ENCODE data around the gene LGR4.
A peak's percentile ranks its signal among the peaks of the same experiment; 100 is the strongest.

Gene LGR4

GRCh38 chr11:27506200-27507182 lies 33.9 kb upstream of the LGR4 start, which contains the start of gene LIN7C:
LIN7C (minus strand) TSS chr11:27506769; CDS start chr11:27506752, 17 bp downstream.
- Histone ChIP-seq H3K27ac (peak within 1 kb of the TSS; percentile 93 to 95), H3K27me3 (no peaks in the 10 kb centered on the region), H3K4me3 (peak within 1 kb of the TSS; percentile 74 to 86), H3K9me3 (no peaks in the 10 kb centered on the region), H3K4me1 (peaks cover 0 to 49% (median 30%) of the 10 kb centered on the region in 4 donors), H3K36me3 (peaks cover 0 to 2% (median under 1%) of the 10 kb centered on the region in 3 donors)
- intact Hi-C loops (cut with DNase I; ENCODE audit: low total_unique reads): no loop called here
- TF ChIP-seq CTCF (IDR thresholded peaks at IDR 0.05): peak in 1 of 2 experiments; percentile 16
- DNase-seq: peak; percentile 97 to 98

- H3K9me3 ChIP-seq: no peaks in the 10 kb centered on the region
- intact Hi-C loops (cut with DNase I; ENCODE audit: low total_unique reads): no loop called here
- no peak for TF ChIP-seq CTCF (IDR thresholded peaks at IDR 0.05)
- H3K4me1 ChIP-seq: peaks cover 0 to 49% (median 30%) of the 10 kb centered on the region in 4 donors
- peak overlapping the region; percentile 93 to 95 for H3K27ac ChIP-seq
- H3K4me3 ChIP-seq: peak overlapping the region; percentile 74 to 86
- H3K27me3 ChIP-seq: no peaks in the 10 kb centered on the region
- peaks cover 0 to 9% (median 7%) of the 10 kb centered on the region in 3 donors for H3K36me3 ChIP-seq
- DNase-seq: no peak
These were observed 33.2 kb upstream of the LGR4 start for GRCh38 chr11:27505781-27506180.

- Histone ChIP-seq H3K9me3 (no peaks in the 10 kb centered on the region), H3K4me1 (peaks cover 0 to 49% (median 30%) of the 10 kb centered on the region in 4 donors), H3K4me3 (no peak overlapping the region), H3K27ac (no peak overlapping the region), H3K36me3 (peaks cover 4 to 25% (median 21%) of the 10 kb centered on the region in 3 donors), H3K27me3 (no peaks in the 10 kb centered on the region)
- intact Hi-C loops (cut with DNase I; ENCODE audit: low total_unique reads): no loop called here
- no peak for TF ChIP-seq CTCF (IDR thresholded peaks at IDR 0.05)
- DNase-seq: no peak
These were observed 31.6 kb upstream of the LGR4 start for GRCh38 chr11:27504205-27504604.

GRCh38 chr11:27501100-27501499 lies 28.5 kb upstream of the LGR4 start:
- TF ChIP-seq CTCF (IDR thresholded peaks at IDR 0.05): no peak
- Histone ChIP-seq H3K9me3 (no peaks in the 10 kb centered on the region), H3K27ac (no peak overlapping the region), H3K36me3 (peaks cover 20 to 36% (median 32%) of the 10 kb centered on the region in 3 donors), H3K27me3 (no peaks in the 10 kb centered on the region), H3K4me3 (no peak overlapping the region), H3K4me1 (peaks cover 0 to 54% (median 30%) of the 10 kb centered on the region in 4 donors)
- intact Hi-C loops (cut with DNase I; ENCODE audit: low total_unique reads): no loop called here
- no peak for DNase-seq

- no peak overlapping the region for H3K27ac ChIP-seq
- TF ChIP-seq CTCF (IDR thresholded peaks at IDR 0.05): no peak
- H3K4me3 ChIP-seq: no peak overlapping the region
- H3K36me3 ChIP-seq: peaks cover 20 to 39% (median 36%) of the 10 kb centered on the region in 3 donors
- no peaks in the 10 kb centered on the region for H3K27me3 ChIP-seq
- H3K4me1 ChIP-seq: peaks cover 0 to 30% (median 16%) of the 10 kb centered on the region in 4 donors
- intact Hi-C loops (cut with DNase I; ENCODE audit: low total_unique reads): no loop called here
- DNase-seq: no peak
- H3K9me3 ChIP-seq: no peaks in the 10 kb centered on the region
These were observed 25.3 kb upstream of the LGR4 start for GRCh38 chr11:27497911-27498310.
